Stimulated activated memory B cell treated with anti-CD40 and anti-IgM and Interleukin-4, amounts not matched to agents 10 μg/mL and 1 μg/mL and 100 μg/mL, for 72 hours (primary cell): ENCODE measurements around the gene UPF1.
A peak's percentile ranks its signal among the peaks of the same experiment; 100 is the strongest.
"Not testable (repeated sequence)": the region's sequence is repeated elsewhere in the genome, so short reads cannot be mapped to it uniquely, and the experiment has no call there.

ENCODE experiments used
- ATAC-seq: fragments of 150-1000 bp; cut with Tn5 transposase; 2 replicates; pipeline ENCODE4 v1.10.0; 2021
- H3K27ac Mint-ChIP-seq: one replicate; pipeline ENCODE4 v1.8.0; 2022; ENCODE audit warnings: mild to moderate bottlenecking, mixed read lengths
- H3K27me3 Mint-ChIP-seq: one replicate; pipeline ENCODE4 v1.8.0; 2022; ENCODE audit warnings: mixed read lengths
- H3K36me3 Mint-ChIP-seq: one replicate; pipeline ENCODE4 v1.8.0; 2022; ENCODE audit warnings: mixed read lengths
- H3K4me1 Mint-ChIP-seq: one replicate; pipeline ENCODE4 v1.8.0; 2022; ENCODE audit warnings: mixed read lengths
- H3K4me3 Mint-ChIP-seq: one replicate; pipeline ENCODE4 v1.8.0; 2022; ENCODE audit warnings: mild to moderate bottlenecking, moderate library complexity, mixed read lengths
- H3K9me3 Mint-ChIP-seq: one replicate; pipeline ENCODE4 v1.8.0; 2022; ENCODE audit warnings: mixed read lengths

Gene UPF1

GRCh38 chr19:18912933-18913332, 81.2 kb downstream of the UPF1 start:
- H3K4me1 Mint-ChIP-seq, result peaks cover 39% of the 10 kb centered on the region
- H3K27me3 Mint-ChIP-seq, result no peaks in the 10 kb centered on the region
- no peak overlapping the region for H3K27ac Mint-ChIP-seq
- no peaks in the 10 kb centered on the region for H3K9me3 Mint-ChIP-seq
- peaks cover 29% of the 10 kb centered on the region for H3K36me3 Mint-ChIP-seq
- ATAC-seq, result no peak
- H3K4me3 Mint-ChIP-seq, result no peak overlapping the region

- Mint-ChIP-seq H3K4me1 (peaks cover 43% of the 10 kb centered on the region), H3K27ac (no peak overlapping the region), H3K4me3 (no peak overlapping the region), H3K27me3 (no peaks in the 10 kb centered on the region), H3K9me3 (no peaks in the 10 kb centered on the region), H3K36me3 (peaks cover 29% of the 10 kb centered on the region)
- no peak for ATAC-seq
Measured at GRCh38 chr19:18913466-18913865, 81.7 kb downstream of the UPF1 start.

- Mint-ChIP-seq H3K9me3 (no peaks in the 10 kb centered on the region), H3K4me1 (peaks cover 54% of the 10 kb centered on the region), H3K27me3 (no peaks in the 10 kb centered on the region), H3K27ac (peak overlapping the region; percentile 30), H3K4me3 (no peak overlapping the region), H3K36me3 (peaks cover 22% of the 10 kb centered on the region)
- no peak for ATAC-seq
Measured at GRCh38 chr19:18915639-18916038, 83.9 kb downstream of the UPF1 start.

GRCh38 chr19:18917593-18917992, 85.8 kb downstream of the UPF1 start:
- Mint-ChIP-seq H3K36me3 (peaks cover 38% of the 10 kb centered on the region), H3K4me3 (peak overlapping the region; percentile 65), H3K4me1 (peaks cover 63% of the 10 kb centered on the region)
- H3K27ac Mint-ChIP-seq, H3K27me3 Mint-ChIP-seq, H3K9me3 Mint-ChIP-seq, ATAC-seq: not testable (repeated sequence)
